ENCODE data around the gene STARD9. TPM values are rescaled to one million over a fixed set of nuclear protein-coding genes. Genes with fewer than 3 reads are reported as not detected.
A peak's percentile ranks its signal among the peaks of the same experiment; 100 is the strongest.

The STARD9 gene
- total and polyA plus RNA-seq, 2 of the 13 experiments (the other 11 are each of a cell fraction or from before 2014, with no cell fraction given): 5.3 to 7.5 TPM

DNA sequence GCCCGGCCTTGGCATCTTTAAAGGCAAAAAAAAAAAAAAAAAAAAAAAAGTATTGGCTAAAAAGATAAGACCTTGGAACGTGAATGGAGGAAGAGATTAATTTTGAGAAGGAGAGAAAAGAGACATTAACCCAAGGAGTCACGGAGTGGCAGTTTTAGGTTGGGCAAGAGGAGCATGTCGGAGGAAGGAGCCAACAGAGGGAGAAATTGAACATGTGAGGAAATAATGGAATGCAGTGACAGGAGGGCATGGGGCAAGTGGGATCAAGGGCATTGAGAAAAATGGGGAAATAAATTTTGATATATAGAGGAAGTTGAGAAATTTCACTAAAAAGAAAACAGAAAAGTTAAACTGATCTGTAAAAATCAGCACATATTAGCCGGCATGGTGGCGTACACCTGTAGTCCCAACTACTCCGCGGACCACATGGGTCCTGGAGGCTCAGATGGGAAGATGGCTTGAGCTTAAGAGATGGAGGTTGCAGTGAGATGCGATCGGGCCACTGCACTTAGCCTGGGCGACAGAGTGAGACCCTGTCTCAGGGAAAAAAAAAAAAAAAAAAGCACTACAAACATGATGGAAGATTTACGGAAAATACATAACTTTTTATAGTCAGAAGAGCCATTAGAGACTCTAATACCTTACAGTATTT lies 25.5 kb upstream of the STARD9 start:
- Histone ChIP-seq H3K36me3 (replicated peaks in 1 of 2; ENCODE audit: control insufficient read depth in 1 of 2, insufficient read depth in 2 of 2, low read length in 2 of 2) (peaks cover 0 to 8% of the 10 kb centered on the region in 2 experiments; a peak in 3 of 5 replicates), H3K27me3 (ENCODE audit: control insufficient read depth in 1 of 2, insufficient read depth in 2 of 2, low read length in 2 of 2) (no peaks in the 10 kb centered on the region; a peak in 1 of 5 replicates), H3K4me1 (ENCODE audit: insufficient read depth, low read length) (peaks cover 45% of the 10 kb centered on the region), H2AFZ (ENCODE audit: low read length) (no peak overlapping the region), H3K9me3 (ENCODE audit: low read length) (no peaks in the 10 kb centered on the region), H3K9ac (ENCODE audit: insufficient read depth, low read depth, low read length) (peak overlapping the region; percentile 17; the same call in 1 of the 2 replicates), H3K79me2 (ENCODE audit: insufficient read depth, low read length) (peaks cover 50% of the 10 kb centered on the region), H3K4me2 (ENCODE audit: low read depth, low read length) (peak overlapping the region; percentile 77), H4K20me1 (ENCODE audit: insufficient read depth, low read length) (no peaks in the 10 kb centered on the region), H3K4me3 (replicated peaks in 1 of 3; ENCODE audit: insufficient read depth in 1 of 3, low read depth in 2 of 3, low read length in 3 of 3) (peak overlapping the region; percentile 87 to 96 (median 96)), H3K27ac (ENCODE audit: extremely low read length, insufficient read depth, low read length) (no peak overlapping the region)
- FAIRE-seq: no peak
- BruUV-seq (replicated peaks): no TSS peak
- in situ Hi-C loops (cut with HindIII; ENCODE audit: extremely low pct_ligation_motif_present, low pct_unique_long_range_greater_than_20kb): no loop called here
- POLR2A ChIA-PET: interaction anchor here (1.2 kb wide), 1 partner anchor 26 kb away, joined by 3 read pairs; the partner anchor contains the start of gene STARD9
- CTCF ChIA-PET (ENCODE audit: low intra/inter-chr PET ratio, low total read pairs): no interaction called here
- no peak for DNase-seq (ENCODE audit: low spot score)
- no peak for ATAC-seq
- intact Hi-C loops (cut with micrococcal nuclease; ENCODE audit: unreplicated experiment): loop anchor here (2.0 to 5.0 kb wide), 2 partner anchors 59 to 102 kb away; partner anchors contain the start of gene ZNF106
- 71% methylated on average over 12 of the region's 12 CpGs for whole genome bisulfite sequencing (ENCODE audit: low lambda C conversion rate)
- TF ChIP-seq, protein P1, sequence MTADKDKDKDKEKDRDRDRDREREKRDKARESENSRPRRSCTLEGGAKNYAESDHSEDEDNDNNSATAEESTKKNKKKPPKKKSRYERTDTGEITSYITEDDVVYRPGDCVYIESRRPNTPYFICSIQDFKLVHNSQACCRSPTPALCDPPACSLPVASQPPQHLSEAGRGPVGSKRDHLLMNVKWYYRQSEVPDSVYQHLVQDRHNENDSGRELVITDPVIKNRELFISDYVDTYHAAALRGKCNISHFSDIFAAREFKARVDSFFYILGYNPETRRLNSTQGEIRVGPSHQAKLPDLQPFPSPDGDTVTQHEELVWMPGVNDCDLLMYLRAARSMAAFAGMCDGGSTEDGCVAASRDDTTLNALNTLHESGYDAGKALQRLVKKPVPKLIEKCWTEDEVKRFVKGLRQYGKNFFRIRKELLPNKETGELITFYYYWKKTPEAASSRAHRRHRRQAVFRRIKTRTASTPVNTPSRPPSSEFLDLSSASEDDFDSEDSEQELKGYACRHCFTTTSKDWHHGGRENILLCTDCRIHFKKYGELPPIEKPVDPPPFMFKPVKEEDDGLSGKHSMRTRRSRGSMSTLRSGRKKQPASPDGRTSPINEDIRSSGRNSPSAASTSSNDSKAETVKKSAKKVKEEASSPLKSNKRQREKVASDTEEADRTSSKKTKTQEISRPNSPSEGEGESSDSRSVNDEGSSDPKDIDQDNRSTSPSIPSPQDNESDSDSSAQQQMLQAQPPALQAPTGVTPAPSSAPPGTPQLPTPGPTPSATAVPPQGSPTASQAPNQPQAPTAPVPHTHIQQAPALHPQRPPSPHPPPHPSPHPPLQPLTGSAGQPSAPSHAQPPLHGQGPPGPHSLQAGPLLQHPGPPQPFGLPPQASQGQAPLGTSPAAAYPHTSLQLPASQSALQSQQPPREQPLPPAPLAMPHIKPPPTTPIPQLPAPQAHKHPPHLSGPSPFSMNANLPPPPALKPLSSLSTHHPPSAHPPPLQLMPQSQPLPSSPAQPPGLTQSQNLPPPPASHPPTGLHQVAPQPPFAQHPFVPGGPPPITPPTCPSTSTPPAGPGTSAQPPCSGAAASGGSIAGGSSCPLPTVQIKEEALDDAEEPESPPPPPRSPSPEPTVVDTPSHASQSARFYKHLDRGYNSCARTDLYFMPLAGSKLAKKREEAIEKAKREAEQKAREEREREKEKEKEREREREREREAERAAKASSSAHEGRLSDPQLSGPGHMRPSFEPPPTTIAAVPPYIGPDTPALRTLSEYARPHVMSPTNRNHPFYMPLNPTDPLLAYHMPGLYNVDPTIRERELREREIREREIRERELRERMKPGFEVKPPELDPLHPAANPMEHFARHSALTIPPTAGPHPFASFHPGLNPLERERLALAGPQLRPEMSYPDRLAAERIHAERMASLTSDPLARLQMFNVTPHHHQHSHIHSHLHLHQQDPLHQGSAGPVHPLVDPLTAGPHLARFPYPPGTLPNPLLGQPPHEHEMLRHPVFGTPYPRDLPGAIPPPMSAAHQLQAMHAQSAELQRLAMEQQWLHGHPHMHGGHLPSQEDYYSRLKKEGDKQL (CRISPR knock-in tag; IDR thresholded peaks at IDR 0.05; ENCODE audit: low read depth): no peak
- TF ChIP-seq SIX1 (CRISPR knock-in tag; IDR thresholded peaks at IDR 0.05; ENCODE audit: borderline replicate concordance) (no peak), YEATS4 (CRISPR knock-in tag; IDR thresholded peaks at IDR 0.05; ENCODE audit: borderline replicate concordance) (no peak), SRSF1 (optimal IDR thresholded peaks at IDR 0.05; ENCODE audit: low read depth, low read length) (no peak), ZNF547 (CRISPR knock-in tag; IDR thresholded peaks at IDR 0.05) (no peak), KDM4B (CRISPR knock-in tag; IDR thresholded peaks at IDR 0.05) (no peak), ZNF367 (CRISPR knock-in tag; IDR thresholded peaks at IDR 0.05; ENCODE audit: borderline replicate concordance) (no peak), NFYB (CRISPR knock-in tag; IDR thresholded peaks at IDR 0.05) (no peak), RFX5 (IDR thresholded peaks at IDR 0.05; ENCODE audit: low read depth, low read length) (no peak), HNF4G (IDR thresholded peaks at IDR 0.05; ENCODE audit: borderline replicate concordance, low read depth, low read length) (no peak), HNF4G (CRISPR knock-in tag; IDR thresholded peaks at IDR 0.05; ENCODE audit: borderline replicate concordance, low read depth) (no peak), ZNF121 (CRISPR knock-in tag; IDR thresholded peaks at IDR 0.05) (no peak)
- TF ChIP-seq, protein P2, sequence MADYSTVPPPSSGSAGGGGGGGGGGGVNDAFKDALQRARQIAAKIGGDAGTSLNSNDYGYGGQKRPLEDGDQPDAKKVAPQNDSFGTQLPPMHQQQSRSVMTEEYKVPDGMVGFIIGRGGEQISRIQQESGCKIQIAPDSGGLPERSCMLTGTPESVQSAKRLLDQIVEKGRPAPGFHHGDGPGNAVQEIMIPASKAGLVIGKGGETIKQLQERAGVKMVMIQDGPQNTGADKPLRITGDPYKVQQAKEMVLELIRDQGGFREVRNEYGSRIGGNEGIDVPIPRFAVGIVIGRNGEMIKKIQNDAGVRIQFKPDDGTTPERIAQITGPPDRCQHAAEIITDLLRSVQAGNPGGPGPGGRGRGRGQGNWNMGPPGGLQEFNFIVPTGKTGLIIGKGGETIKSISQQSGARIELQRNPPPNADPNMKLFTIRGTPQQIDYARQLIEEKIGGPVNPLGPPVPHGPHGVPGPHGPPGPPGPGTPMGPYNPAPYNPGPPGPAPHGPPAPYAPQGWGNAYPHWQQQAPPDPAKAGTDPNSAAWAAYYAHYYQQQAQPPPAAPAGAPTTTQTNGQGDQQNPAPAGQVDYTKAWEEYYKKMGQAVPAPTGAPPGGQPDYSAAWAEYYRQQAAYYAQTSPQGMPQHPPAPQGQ (CRISPR knock-in tag; IDR thresholded peaks at IDR 0.05; ENCODE audit: borderline replicate concordance): no peak
- TF ChIP-seq, protein P3, sequence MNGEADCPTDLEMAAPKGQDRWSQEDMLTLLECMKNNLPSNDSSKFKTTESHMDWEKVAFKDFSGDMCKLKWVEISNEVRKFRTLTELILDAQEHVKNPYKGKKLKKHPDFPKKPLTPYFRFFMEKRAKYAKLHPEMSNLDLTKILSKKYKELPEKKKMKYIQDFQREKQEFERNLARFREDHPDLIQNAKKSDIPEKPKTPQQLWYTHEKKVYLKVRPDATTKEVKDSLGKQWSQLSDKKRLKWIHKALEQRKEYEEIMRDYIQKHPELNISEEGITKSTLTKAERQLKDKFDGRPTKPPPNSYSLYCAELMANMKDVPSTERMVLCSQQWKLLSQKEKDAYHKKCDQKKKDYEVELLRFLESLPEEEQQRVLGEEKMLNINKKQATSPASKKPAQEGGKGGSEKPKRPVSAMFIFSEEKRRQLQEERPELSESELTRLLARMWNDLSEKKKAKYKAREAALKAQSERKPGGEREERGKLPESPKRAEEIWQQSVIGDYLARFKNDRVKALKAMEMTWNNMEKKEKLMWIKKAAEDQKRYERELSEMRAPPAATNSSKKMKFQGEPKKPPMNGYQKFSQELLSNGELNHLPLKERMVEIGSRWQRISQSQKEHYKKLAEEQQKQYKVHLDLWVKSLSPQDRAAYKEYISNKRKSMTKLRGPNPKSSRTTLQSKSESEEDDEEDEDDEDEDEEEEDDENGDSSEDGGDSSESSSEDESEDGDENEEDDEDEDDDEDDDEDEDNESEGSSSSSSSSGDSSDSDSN (CRISPR knock-in tag; IDR thresholded peaks at IDR 0.05): no peak
